ENCODE data around the gene OAS3.

- TF ChIP-seq CTCF (IDR thresholded peaks at IDR 0.05; ENCODE audit: borderline replicate concordance, extremely low read depth, low read length, poor library complexity, severe bottlenecking) (no peak), EZH2 (IDR thresholded peaks at IDR 0.05; ENCODE audit: borderline replicate concordance, low read depth, low read length, severe bottlenecking) (no peak)
These were observed 22.8 kb downstream of the OAS3 start for GRCh38 chr12:112961074-112961473.

Measured in DND-41 (cell line).